Heart left ventricle (tissue), 13 donors: Measurements from ENCODE around the gene GATA3.
A peak's percentile ranks its signal among the peaks of the same experiment; 100 is the strongest.

Source experiments
- CTCF ChIP-seq, 12 donors: fragments of 200-600 bp; sonication (generic) in 4 of 12; IDR thresholded peaks; one replicate each; pipeline versions ENCODE4 v1.5.0 to v1.8.0; 2018 to 2022; ENCODE audit warnings: antibody characterized with exemption in 12 of 12, mild to moderate bottlenecking in 5 of 12
- POLR2A ChIP-seq, 2 donors: fragments of 450-650 bp; IDR thresholded peaks; one replicate each; pipeline ENCODE4 v1.6.1; 2017; ENCODE audit warnings: antibody characterized with exemption in 2 of 2, mild to moderate bottlenecking in 2 of 2, moderate library complexity in 2 of 2
- donor health status: ischemic (EF 13 %, LVEDD 7.1; RV severe dilation, severe dysfunction).
- donor health status: DM: no; HTN: yes; CAD: no.
- donor health status: DM: no; HTN: no; CAD: no.
- donor health status: ischemic (EF 25% LVEDD 6.9; RV normal size, moderate dysfunction).
- donor health status: ischemic (EF 25% LVEDD 5.7; RV mildly dilated, moderate dysfunction).
- donor health status: ischemic (EF 35%, LVEDD 5.7; RV mildly dilated, moderate dysfunction).
- donor health status: nonischemic (EF 11% LVEDD 7.7; RV severe dilation, severe dysfunction).
- donor health status: DM: yes; HTN: yes; CAD: no.
- donor health status: PGD.
- donor health status: ischemic (EF 29% LVEDD 5.4; RV normal size, mild dysfunction).
- donor health status: nonischemic (EF 23%, LVEDD 6.1; RV moderate dilation, normal function).

GRCh38 chr10:8053446-8054243 lies 843 bp upstream of the GATA3 start:
- peak in 1 of 2 donors; percentile 23 for TF ChIP-seq POLR2A (IDR thresholded peaks at IDR 0.05)
- peak in 10 of 12 donors; percentile 71 to 88 (median 81) for TF ChIP-seq CTCF (IDR thresholded peaks at IDR 0.05)
